Measurements from ENCODE around the gene MYL7.

Gene MYL7

GRCh38 chr7:44100458-44101302, 40.5 kb downstream of the MYL7 start:
- no peaks in the 10 kb centered on the region for H4K20me1 ChIP-seq (ENCODE audit: insufficient read depth)
- no peak overlapping the region for H2AFZ ChIP-seq (ENCODE audit: low read depth)
- no peaks in the 10 kb centered on the region for H3K79me2 ChIP-seq (ENCODE audit: insufficient read depth, low read depth)
- H3K27me3 ChIP-seq (ENCODE audit: insufficient read depth, low read depth) = peaks cover 5% of the 10 kb centered on the region; the same call in 1 of the 2 replicates
- H3K36me3 ChIP-seq (ENCODE audit: insufficient read depth) = no peaks in the 10 kb centered on the region
- H3K9ac ChIP-seq = no peak overlapping the region
- H3K4me1 ChIP-seq (ENCODE audit: low read depth, poor library complexity, severe bottlenecking) = peaks cover 15% of the 10 kb centered on the region
- no peak for TF ChIP-seq CTCF (conservative IDR thresholded peaks at IDR 0.05; ENCODE audit: low read depth, low read length)
- H3K27ac ChIP-seq = no peak overlapping the region
- H3K4me3 ChIP-seq (IDR thresholded peaks at IDR 0.05; ENCODE audit: insufficient read depth, low read depth, low read length) = no peak overlapping the region
- no peak overlapping the region for H3K4me2 ChIP-seq

DNA sequence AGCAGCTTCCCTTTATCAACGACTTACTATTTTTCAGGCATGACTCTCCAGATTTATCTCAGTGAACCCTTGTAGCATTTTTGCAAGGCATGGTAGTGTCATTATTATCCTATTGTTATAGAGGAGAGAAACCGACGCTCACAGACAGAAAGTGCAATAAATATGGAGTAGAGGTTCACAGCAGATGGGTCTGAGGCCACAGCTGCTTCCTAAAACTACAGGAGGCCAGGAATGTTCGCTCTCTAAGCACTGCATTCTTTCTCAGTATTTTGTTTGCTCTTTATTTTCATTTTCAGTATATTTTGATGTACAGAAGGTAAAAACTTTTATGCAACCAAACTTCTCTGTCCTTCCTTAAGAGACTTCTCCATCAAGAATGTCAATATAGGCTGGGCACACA, 41.5 kb downstream of the MYL7 start:
- no peak for TF ChIP-seq CTCF (conservative IDR thresholded peaks at IDR 0.05; ENCODE audit: low read depth, low read length)
- Histone ChIP-seq H2AFZ (ENCODE audit: low read depth) (no peak overlapping the region), H3K36me3 (ENCODE audit: insufficient read depth) (no peaks in the 10 kb centered on the region), H3K9ac (no peak overlapping the region), H3K4me3 (IDR thresholded peaks at IDR 0.05; ENCODE audit: insufficient read depth, low read depth, low read length) (no peak overlapping the region), H3K79me2 (ENCODE audit: insufficient read depth, low read depth) (no peaks in the 10 kb centered on the region), H3K27me3 (ENCODE audit: insufficient read depth, low read depth) (no peaks in the 10 kb centered on the region), H3K4me1 (ENCODE audit: low read depth, poor library complexity, severe bottlenecking) (peaks cover 16% of the 10 kb centered on the region), H4K20me1 (ENCODE audit: insufficient read depth) (no peaks in the 10 kb centered on the region), H3K27ac (no peak overlapping the region), H3K4me2 (no peak overlapping the region)

DNA sequence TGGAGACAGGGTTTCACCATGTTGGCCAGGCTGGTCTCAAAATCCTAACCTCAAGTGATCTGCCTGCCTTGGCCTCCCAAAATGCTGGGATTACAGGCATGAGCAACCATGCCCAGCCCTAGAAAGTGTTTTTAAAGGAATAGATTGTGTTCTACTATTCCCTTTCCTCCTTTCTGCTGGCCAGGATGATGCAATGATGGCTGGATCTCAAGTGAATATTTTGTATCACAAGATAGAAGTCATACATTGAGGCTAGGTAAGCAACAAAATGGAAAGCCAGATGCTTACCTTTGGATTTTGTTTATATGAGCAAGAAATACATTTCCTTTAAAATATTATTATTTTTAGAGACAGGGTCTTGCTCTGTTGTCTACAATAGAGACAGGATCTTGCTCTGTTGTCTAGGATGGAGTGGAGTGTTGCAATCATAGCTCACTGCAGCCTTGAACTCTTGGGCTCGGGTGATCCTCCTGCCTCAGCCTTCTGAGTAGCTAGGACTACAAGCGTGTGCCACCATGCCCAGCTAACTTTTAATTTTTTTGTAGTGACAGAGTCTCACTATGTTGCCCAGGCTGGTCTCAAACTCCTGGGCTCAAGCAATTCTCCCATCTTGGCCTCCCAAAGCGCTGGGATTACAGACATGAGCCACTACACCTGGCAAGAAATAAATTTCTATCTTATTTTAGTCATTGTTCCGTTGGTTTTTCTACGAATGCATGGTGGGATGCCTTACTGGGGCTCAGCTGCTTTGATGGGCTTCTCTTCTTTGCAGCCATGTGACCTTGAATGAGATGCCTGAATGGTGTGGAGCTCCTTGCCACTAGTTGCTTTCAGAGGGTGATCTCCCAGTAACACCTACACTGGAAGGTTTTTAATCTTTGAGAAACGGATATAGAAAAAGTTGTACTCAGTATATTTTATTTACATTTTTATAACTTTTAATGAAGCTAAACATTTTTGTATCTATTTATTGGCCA, 42.8 kb downstream of the MYL7 start:
- Histone ChIP-seq H3K36me3 (ENCODE audit: insufficient read depth) (no peaks in the 10 kb centered on the region), H3K4me1 (ENCODE audit: low read depth, poor library complexity, severe bottlenecking) (peaks cover 22% of the 10 kb centered on the region), H4K20me1 (ENCODE audit: insufficient read depth) (no peaks in the 10 kb centered on the region), H3K27me3 (ENCODE audit: insufficient read depth, low read depth) (no peaks in the 10 kb centered on the region), H3K9ac (no peak overlapping the region), H3K4me2 (no peak overlapping the region; the same call in 1 of the 2 replicates), H3K27ac (peak overlapping the region; percentile 40; the same call in 1 of the 2 replicates), H3K4me3 (IDR thresholded peaks at IDR 0.05; ENCODE audit: insufficient read depth, low read depth, low read length) (no peak overlapping the region), H3K79me2 (ENCODE audit: insufficient read depth, low read depth) (no peaks in the 10 kb centered on the region), H2AFZ (ENCODE audit: low read depth) (peak overlapping the region; percentile 48; the same call in 1 of the 2 replicates)
- TF ChIP-seq CTCF (conservative IDR thresholded peaks at IDR 0.05; ENCODE audit: low read depth, low read length) = no peak

- Histone ChIP-seq H3K9ac (no peak overlapping the region), H3K4me3 (IDR thresholded peaks at IDR 0.05; ENCODE audit: insufficient read depth, low read depth, low read length) (no peak overlapping the region), H3K4me2 (peak overlapping the region; percentile 11; the same call in 1 of the 2 replicates), H3K27ac (peak overlapping the region; percentile 40; the same call in 1 of the 2 replicates), H3K4me1 (ENCODE audit: low read depth, poor library complexity, severe bottlenecking) (peaks cover 22% of the 10 kb centered on the region), H4K20me1 (ENCODE audit: insufficient read depth) (no peaks in the 10 kb centered on the region), H3K36me3 (ENCODE audit: insufficient read depth) (no peaks in the 10 kb centered on the region), H2AFZ (ENCODE audit: low read depth) (peak overlapping the region; percentile 48; the same call in 1 of the 2 replicates), H3K27me3 (ENCODE audit: insufficient read depth, low read depth) (no peaks in the 10 kb centered on the region), H3K79me2 (ENCODE audit: insufficient read depth, low read depth) (no peaks in the 10 kb centered on the region)
- no peak for TF ChIP-seq CTCF (conservative IDR thresholded peaks at IDR 0.05; ENCODE audit: low read depth, low read length)
Observed at GRCh38 chr7:44097064-44097932, 43.8 kb downstream of the MYL7 start.
